CD4-positive, alpha-beta T cell treated with Interleukin-10 for 1 hour (primary cell): ENCODE results near the gene UBTD2.

Experiments
- DNase-seq: peaks from one replicate; pipeline ENCODE4 v3.0.0-alpha.2; 2020

Gene UBTD2

GRCh38 chr5:172166030-172166826 is 117.3 kb downstream of the UBTD2 start:
- DNase-seq, result no peak

DNA sequence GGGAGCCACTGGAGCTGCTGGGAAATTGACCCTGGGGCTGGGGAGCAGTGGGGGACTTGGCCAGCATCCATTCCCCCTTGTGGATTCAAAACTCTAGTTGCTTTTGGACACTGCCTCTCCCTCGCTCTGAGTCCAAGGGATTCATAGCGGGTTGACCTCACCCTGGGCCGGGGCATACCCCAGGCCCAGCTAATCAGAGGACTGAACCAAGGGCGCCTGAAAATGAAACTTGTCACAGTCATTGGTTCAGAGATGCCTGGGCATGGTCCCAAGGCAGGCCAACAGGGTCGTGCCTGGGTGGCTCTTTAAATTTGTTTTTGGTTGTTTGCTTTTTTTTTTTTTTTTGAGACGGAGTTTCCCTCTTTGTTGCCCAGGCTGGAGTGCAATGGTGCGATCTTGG is 118.1 kb downstream of the UBTD2 start:
- DNase-seq, result no peak

- no peak for DNase-seq
Observed at GRCh38 chr5:172164769-172165212, 118.8 kb downstream of the UBTD2 start.

GRCh38 chr5:172163346-172163745 is 120.2 kb downstream of the UBTD2 start:
- DNase-seq, result no peak

DNA sequence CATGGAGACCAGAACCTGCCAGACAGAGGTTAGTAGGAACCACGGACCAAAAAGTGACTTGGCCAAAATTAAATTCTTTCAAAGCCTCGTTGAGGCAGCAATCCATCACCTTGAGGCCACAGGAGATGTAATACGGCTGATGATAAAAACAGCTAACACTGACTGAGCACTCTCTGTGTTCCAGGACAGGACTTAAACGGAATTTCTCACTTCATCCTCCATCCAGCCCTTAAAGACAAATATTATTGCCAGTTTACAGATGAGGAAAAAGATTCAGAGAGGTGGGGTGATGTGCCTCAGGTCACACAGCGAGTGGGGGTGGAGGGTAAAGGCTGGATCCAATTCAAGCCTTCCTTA is 120.6 kb downstream of the UBTD2 start:
- no peak for DNase-seq

- DNase-seq, result no peak
Observed at GRCh38 chr5:172162323-172162986, 121.1 kb downstream of the UBTD2 start.

- no peak for DNase-seq
Observed at GRCh38 chr5:172160506-172160905, 123.1 kb downstream of the UBTD2 start.
